SK-N-MC (cell line): ENCODE results near the gene TTC34.

ENCODE experiments used
- EZH2 ChIP-seq: fragments of 200-600 bp; sonication (generic); IDR thresholded peaks from one replicate; pipeline ENCODE4 v1.6.1; 2017; ENCODE audit warnings: antibody characterized with exemption
- POLR2AphosphoS5 ChIP-seq: IDR thresholded peaks from 2 replicates; pipeline ENCODE4 v1.6.1; 2012; ENCODE audit warnings: mild to moderate bottlenecking, low read depth, low read length, borderline replicate concordance

GRCh38 chr1:2617971-2618470, 183.5 kb downstream of the TTC34 start:
- TF ChIP-seq EZH2 (no peak), POLR2AphosphoS5 (no peak)
